T-helper 2 cell treated with Interferon-gamma antibody and Interleukin-4, amounts not matched to agents 5 μg/mL and 100 μg/mL, for 36 hours (primary cell): ENCODE data around the gene TBX15.

Experiments used
- DNase-seq: peaks from one replicate; pipeline ENCODE4 v3.0.0; 2021; ENCODE audit warnings: low spot score
- H3K27ac Mint-ChIP-seq: one replicate; pipeline ENCODE4 v1.8.0; 2021; ENCODE audit warnings: mild to moderate bottlenecking, mixed read lengths
- H3K27me3 Mint-ChIP-seq: one replicate; pipeline ENCODE4 v1.8.0; 2021; ENCODE audit warnings: low read depth, mixed read lengths
- H3K36me3 Mint-ChIP-seq: one replicate; pipeline ENCODE4 v1.8.0; 2021; ENCODE audit warnings: low read depth, mixed read lengths
- H3K4me1 Mint-ChIP-seq: one replicate; pipeline ENCODE4 v1.8.0; 2021; ENCODE audit warnings: low read depth, mixed read lengths
- H3K4me3 Mint-ChIP-seq: one replicate; pipeline ENCODE4 v1.8.0; 2022; ENCODE audit warnings: mild to moderate bottlenecking, moderate library complexity, mixed read lengths
- H3K9me3 Mint-ChIP-seq: one replicate; pipeline ENCODE4 v1.8.0; 2021; ENCODE audit warnings: mixed read lengths

TBX15 gene

DNA sequence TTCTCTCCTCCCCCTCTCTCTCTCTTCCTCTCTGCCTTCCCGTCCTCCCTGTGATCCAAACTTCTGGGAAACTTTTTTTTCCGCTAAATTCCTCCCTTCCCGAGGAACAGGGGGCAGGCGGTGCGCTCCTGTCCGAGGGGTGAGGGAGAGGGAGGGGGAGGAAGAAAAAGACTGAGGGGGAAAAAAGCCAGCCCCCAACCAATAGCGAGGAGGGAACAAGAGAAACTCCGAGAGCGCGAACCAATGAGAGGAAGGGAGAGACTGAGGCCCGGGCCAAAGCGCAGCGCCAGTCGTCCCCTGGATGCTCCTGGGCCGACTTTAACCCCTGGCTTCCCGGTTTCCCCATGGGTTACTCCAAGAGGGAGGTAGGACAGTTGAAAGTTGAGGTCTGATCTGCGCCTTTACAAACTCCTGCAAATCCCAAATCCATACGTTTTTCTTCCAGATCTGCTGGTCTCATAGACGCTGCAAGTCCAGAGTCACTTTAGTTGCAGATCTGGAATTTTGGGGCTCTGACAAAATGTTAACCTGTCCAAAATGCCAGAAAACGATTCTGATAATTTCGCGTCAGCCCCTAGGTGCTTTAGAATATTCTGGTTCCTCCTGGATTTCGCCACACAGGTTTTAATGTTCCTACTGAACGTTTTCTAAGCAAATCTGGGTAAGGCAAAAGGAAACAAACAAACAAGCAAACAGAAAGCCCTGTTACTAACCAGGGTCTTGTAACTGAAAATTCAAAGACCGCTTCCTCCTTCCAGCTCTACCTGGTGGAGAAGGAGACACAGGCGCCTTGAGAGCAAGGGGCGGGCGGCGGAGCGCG, at the start of gene TBX15:
TBX15 (minus strand) TSS at position 158 of the 820 bp plus-strand sequence. CDS start 548 bp downstream, outside the sequence.
- Mint-ChIP-seq H3K4me3 (no peak within 1 kb of the TSS), H3K36me3 (peaks cover 8% of the 10 kb centered on the region), H3K27ac (peak within 1 kb of the TSS; percentile 45), H3K4me1 (peaks cover 6% of the 10 kb centered on the region), H3K27me3 (peaks cover 90% of the 10 kb centered on the region), H3K9me3 (peaks cover 21% of the 10 kb centered on the region)
- DNase-seq, result no peak

DNA sequence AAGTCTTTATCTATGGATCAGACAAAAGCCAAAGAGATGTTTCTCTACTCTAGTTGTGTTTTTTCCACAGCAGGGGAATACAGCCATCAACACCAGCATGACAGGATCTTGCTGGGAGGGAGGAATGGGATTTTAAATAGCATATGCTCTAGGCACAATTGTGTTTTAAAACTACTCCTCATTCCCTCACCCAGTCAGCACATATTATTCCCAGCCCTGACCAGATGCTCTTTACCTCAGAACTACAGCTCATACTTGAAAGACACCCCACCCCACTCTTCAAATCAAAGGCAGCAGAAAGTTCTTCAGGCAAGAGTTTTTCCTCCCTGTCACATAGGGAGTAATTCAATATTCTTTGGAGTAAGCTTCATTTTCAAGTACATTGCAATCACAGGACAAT, 46.2 kb upstream of the TBX15 start:
- DNase-seq, result no peak
- no peak overlapping the region for H3K27ac Mint-ChIP-seq
- H3K9me3 Mint-ChIP-seq, result no peaks in the 10 kb centered on the region
- no peaks in the 10 kb centered on the region for H3K36me3 Mint-ChIP-seq
- H3K27me3 Mint-ChIP-seq, result no peaks in the 10 kb centered on the region
- no peaks in the 10 kb centered on the region for H3K4me1 Mint-ChIP-seq
- H3K4me3 Mint-ChIP-seq, result no peak overlapping the region

DNA sequence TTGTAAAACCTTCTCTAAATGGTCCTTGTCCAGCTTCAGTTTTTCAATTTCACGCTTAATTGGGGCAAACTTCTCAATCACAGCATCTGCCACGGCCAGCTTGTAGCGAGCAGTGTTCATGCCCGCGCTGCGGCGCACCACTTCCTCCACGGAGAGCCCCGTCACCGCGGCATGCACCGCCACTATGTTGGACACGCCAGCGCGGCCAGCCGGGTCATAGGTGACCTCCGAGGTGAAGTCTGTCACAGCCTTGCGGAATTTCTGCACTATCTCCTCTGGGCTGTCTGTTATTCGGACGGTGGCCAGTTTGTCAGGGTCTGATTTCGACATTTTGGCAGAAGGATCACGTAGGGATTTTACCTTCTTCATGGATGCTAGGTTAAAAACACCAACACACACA, 44.8 kb upstream of the TBX15 start:
- Mint-ChIP-seq H3K36me3 (no peaks in the 10 kb centered on the region), H3K27me3 (no peaks in the 10 kb centered on the region), H3K4me3 (no peak overlapping the region), H3K9me3 (no peaks in the 10 kb centered on the region), H3K27ac (no peak overlapping the region), H3K4me1 (no peaks in the 10 kb centered on the region)
- DNase-seq, result no peak

DNA sequence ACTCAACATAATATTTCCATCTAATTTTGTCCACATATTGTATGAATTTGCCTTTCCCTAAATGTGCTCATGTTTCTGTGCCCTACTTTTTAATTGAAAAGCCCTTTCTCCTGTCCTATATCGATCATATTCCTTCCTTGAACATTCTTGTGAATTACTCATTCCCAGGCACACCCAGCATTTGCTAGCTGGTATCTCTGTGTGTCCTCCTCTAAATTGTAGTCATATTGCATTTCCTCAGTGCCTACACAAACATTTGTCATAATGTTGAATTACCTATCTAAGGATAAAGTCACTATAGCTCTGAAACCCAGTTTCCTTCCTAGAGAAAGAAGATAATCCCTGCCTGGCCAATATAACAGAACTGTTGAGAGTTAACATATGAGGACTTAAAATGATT, 39.6 kb upstream of the TBX15 start:
- H3K27ac Mint-ChIP-seq, result no peak overlapping the region
- no peaks in the 10 kb centered on the region for H3K27me3 Mint-ChIP-seq
- H3K4me1 Mint-ChIP-seq, result no peaks in the 10 kb centered on the region
- no peak overlapping the region for H3K4me3 Mint-ChIP-seq
- no peaks in the 10 kb centered on the region for H3K36me3 Mint-ChIP-seq
- H3K9me3 Mint-ChIP-seq, result no peaks in the 10 kb centered on the region
- no peak for DNase-seq

DNA sequence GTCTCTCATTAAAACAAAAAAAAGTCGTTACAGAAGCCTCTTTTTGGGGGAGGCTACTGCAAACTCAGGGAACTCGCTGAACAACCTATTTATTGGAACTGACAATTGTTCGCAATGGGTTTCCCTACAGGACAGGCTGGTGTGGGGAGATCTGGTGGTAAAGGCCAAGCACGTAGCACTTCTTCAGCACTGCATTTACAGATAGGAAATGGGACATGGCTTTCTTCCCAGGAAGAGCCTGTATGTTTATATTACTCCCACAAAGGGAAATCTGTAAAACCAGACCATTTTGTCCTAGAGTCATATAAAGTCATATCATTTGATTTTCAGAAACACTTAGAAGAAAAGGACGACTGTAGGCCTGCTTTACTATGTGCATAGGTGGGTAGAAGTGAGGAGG, 38.8 kb upstream of the TBX15 start:
- Mint-ChIP-seq H3K36me3 (no peaks in the 10 kb centered on the region), H3K4me3 (no peak overlapping the region), H3K4me1 (no peaks in the 10 kb centered on the region), H3K9me3 (no peaks in the 10 kb centered on the region), H3K27me3 (no peaks in the 10 kb centered on the region), H3K27ac (no peak overlapping the region)
- no peak for DNase-seq

DNA sequence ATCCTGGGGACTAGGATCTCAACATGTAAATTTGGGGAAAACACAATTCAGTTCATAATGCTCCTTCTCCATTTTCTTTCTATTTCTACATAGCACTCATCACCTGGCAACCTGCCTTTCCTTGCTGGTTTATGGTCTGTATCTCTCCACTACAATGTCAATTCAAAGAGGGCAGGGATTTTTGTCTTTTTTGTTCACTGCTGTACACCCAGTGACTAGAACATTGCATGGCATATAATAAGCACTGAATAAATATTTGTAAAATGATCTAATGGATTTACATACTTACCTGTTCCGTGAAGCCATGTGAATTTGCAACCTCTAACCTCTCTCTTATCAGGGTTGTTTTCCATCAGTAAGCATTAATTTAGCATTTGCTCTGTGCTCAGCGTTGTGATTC, 27.4 kb upstream of the TBX15 start:
- Mint-ChIP-seq H3K4me1 (no peaks in the 10 kb centered on the region), H3K9me3 (peaks cover 7% of the 10 kb centered on the region), H3K27ac (no peak overlapping the region), H3K4me3 (no peak overlapping the region), H3K36me3 (no peaks in the 10 kb centered on the region), H3K27me3 (peaks cover 9% of the 10 kb centered on the region)
- no peak for DNase-seq

DNA sequence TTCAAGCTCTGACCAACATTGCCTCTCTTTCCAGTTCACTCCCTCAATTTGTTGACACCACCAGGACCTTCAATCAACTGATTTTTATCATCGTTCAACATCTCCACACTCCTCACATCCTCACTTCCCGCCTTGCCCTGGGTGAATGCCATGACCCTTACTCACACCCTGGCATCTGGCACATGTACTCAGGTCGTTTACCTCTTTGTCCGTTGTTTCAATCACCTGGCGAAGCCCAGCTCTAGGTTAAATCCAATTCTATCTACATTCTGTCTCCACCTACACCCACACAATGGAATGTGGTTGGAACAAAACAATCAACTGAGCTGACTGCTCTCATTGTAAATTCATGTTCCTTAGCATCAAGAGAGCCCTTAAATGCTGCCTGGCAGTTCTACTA, 24.2 kb upstream of the TBX15 start:
- Mint-ChIP-seq H3K27ac (no peak overlapping the region), H3K9me3 (no peaks in the 10 kb centered on the region), H3K4me3 (no peak overlapping the region), H3K27me3 (peaks cover 36% of the 10 kb centered on the region), H3K36me3 (peaks cover 2% of the 10 kb centered on the region), H3K4me1 (peaks cover 3% of the 10 kb centered on the region)
- DNase-seq, result no peak

DNA sequence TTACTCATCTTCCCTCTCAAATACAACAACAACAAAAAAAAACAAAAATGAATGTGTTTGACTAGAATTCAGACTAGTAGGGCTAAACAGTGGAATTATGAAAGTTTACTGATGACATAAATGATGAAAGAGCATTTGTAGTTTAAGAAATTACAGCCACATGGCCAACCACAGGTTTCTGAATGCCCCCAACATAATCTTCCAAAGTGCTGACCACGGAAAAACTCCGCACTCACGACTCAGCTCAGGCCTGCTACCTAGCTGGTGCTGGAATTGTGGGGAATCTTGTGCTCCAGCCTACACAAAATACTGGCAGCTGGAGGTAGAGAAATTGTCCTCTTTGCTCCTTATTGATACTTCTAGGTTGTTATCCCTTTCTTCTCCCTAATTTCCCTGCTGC, 23.6 kb upstream of the TBX15 start:
- peaks cover 3% of the 10 kb centered on the region for H3K4me1 Mint-ChIP-seq
- no peaks in the 10 kb centered on the region for H3K9me3 Mint-ChIP-seq
- no peak for DNase-seq
- H3K27ac Mint-ChIP-seq, result no peak overlapping the region
- no peak overlapping the region for H3K4me3 Mint-ChIP-seq
- H3K36me3 Mint-ChIP-seq, result peaks cover 2% of the 10 kb centered on the region
- H3K27me3 Mint-ChIP-seq, result peaks cover 42% of the 10 kb centered on the region

DNA sequence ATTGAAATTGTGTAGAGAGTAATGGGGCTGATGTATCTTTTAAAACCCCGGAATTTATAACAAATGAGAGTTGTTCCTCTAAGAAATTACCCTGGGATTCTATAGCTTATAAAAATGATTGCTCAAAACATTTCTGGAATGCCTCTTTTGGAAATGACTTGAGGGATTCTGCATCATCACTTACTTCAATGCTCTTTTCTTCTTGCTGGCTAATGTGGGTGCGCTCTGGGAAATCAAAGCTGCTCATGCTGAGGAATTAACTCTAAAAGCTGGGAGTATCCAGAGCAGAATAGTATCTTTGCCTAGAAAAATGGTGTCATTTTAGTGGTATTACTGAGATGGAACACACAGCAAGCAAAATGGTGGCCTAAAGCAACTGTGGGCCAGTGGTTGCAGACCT, 23.0 kb upstream of the TBX15 start:
- no peak overlapping the region for H3K27ac Mint-ChIP-seq
- no peak overlapping the region for H3K4me3 Mint-ChIP-seq
- H3K27me3 Mint-ChIP-seq, result peaks cover 48% of the 10 kb centered on the region
- H3K9me3 Mint-ChIP-seq, result no peaks in the 10 kb centered on the region
- H3K4me1 Mint-ChIP-seq, result peaks cover 3% of the 10 kb centered on the region
- DNase-seq, result no peak
- peaks cover 2% of the 10 kb centered on the region for H3K36me3 Mint-ChIP-seq

DNA sequence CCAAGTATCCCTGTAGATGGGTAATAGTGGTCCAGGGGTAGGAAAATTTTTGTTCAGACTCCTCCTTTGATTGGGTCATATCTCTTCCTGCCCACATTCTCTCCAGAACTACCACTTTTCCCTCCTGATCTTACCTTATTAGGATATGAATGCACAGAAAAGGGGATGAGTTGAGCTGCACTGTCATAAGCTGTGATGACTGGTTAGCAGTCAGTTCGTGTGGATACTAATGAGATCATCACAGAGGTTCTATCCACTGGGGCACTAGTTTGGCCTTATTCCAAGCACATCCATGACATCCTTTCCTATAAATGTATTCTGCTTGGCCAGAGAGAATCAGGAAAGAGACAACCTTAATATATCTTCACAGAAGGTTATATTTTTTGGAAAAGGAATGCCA, 22.1 kb upstream of the TBX15 start:
- H3K9me3 Mint-ChIP-seq, result no peaks in the 10 kb centered on the region
- no peak for DNase-seq
- H3K4me1 Mint-ChIP-seq, result peaks cover 3% of the 10 kb centered on the region
- H3K27ac Mint-ChIP-seq, result no peak overlapping the region
- no peak overlapping the region for H3K4me3 Mint-ChIP-seq
- H3K27me3 Mint-ChIP-seq, result peaks cover 55% of the 10 kb centered on the region
- peaks cover 2% of the 10 kb centered on the region for H3K36me3 Mint-ChIP-seq

DNA sequence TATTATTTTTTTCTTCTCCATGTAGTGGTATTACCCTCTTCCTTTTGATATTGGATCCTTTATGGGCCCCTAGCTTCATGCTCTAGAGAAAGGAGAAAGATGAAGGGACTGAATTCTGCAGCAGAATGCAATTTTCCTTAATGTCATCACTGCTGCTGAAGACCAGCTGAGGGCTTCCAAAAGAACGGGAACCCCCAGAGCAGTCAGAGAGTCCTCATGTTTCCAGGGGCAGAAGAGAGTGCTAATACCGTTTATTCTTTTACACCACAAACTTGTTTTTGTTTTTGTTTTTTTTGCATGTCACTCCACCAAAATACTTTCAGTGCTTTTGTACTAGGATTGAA, 21.1 kb upstream of the TBX15 start:
- H3K9me3 Mint-ChIP-seq, result no peaks in the 10 kb centered on the region
- H3K27ac Mint-ChIP-seq, result no peak overlapping the region
- H3K36me3 Mint-ChIP-seq, result peaks cover 2% of the 10 kb centered on the region

DNA sequence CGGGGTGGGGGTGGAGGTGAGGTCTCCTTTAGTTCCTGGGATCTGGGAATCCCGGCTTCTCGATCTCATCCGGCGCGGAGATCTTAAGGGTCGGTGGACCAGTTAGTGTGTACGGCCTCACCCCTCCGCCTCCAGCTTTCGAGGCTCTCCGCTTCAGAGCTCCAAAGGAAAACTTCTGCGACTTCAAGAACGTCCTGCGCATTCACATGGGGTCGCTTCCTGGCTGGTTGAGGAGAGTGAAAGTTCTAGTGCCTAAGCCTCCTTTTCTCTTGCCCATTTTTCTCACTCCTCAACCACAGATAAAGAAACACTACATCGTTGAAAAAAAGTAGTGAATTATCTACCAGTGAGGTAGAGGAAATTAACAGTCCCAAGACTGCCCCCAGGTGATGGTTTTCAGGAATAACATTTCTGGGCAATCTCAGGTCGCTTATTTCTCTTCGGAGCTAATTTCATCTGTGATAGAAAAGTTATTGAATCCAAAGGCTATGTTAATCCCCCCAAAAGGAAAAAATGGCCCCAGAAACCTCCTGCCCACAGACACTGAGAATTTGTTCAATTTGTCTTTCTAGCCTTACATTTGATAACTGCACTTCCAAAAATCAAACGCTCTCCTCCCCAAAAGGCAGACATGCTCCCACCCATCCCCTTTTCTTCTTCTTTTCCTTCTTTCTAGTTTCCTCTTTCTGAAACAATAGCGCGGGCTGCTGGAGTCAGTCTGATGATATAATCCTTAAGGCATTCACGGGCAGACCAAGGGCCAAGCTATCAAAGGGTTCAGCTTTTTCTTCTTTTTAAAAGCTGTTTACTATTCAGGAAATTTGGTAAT, 20.6 kb upstream of the TBX15 start:
- H3K27me3 Mint-ChIP-seq, result peaks cover 70% of the 10 kb centered on the region
- H3K9me3 Mint-ChIP-seq, result no peaks in the 10 kb centered on the region
- DNase-seq, result no peak
- peak overlapping the region; percentile 22 for H3K4me3 Mint-ChIP-seq
- H3K36me3 Mint-ChIP-seq, result peaks cover 2% of the 10 kb centered on the region
- peak overlapping the region; percentile 73 for H3K27ac Mint-ChIP-seq
- H3K4me1 Mint-ChIP-seq, result peaks cover 3% of the 10 kb centered on the region

More for the DNA sequence above, 21.1 kb upstream of the TBX15 start:
- H3K27me3 Mint-ChIP-seq, result peaks cover 64% of the 10 kb centered on the region
- peaks cover 3% of the 10 kb centered on the region for H3K4me1 Mint-ChIP-seq
- no peak for DNase-seq
- no peak overlapping the region for H3K4me3 Mint-ChIP-seq

DNA sequence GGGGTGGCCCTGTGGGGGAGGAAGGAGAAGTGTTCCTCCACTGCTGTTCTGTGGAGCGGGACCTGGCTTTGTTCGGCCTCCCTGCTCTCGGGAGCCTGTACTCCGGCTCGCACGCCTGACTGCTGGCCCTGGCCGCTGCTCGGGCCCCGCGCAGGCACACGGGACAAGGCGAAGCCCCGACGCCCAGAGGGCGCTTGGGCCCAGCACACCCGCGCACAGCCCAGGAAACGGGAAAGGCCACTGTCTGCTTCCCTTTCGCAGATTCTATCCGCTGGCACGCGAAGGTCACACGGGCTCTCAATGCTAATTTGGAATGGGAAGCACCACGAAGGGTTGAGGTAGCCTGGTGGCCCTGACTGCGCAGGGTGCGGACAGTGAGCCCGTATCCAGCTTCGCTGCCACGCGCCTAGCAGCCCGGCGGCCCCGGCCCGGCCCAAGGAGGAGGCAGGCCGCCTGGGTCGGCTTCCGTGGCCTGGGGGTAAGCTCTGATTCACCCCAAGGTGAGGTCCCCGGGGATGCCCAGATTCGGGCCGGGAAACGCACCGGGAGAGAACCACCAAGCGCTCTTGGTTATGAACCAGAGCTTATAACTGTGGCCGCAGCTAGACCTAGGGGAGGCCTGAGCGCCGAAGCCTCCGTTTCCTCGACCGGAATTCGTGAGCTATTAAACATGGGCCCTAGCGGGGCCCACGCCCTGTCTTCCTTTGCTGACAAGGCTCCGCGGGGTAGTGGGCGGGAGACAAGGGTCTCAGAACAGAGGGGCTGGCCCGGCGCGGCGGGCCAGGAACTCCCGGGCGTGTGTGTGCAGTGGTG, 19.7 kb upstream of the TBX15 start:
- Mint-ChIP-seq H3K9me3 (no peaks in the 10 kb centered on the region), H3K4me1 (peaks cover 3% of the 10 kb centered on the region), H3K36me3 (peaks cover 2% of the 10 kb centered on the region), H3K27me3 (peaks cover 78% of the 10 kb centered on the region), H3K4me3 (no peak overlapping the region), H3K27ac (no peak overlapping the region)
- DNase-seq, result no peak

DNA sequence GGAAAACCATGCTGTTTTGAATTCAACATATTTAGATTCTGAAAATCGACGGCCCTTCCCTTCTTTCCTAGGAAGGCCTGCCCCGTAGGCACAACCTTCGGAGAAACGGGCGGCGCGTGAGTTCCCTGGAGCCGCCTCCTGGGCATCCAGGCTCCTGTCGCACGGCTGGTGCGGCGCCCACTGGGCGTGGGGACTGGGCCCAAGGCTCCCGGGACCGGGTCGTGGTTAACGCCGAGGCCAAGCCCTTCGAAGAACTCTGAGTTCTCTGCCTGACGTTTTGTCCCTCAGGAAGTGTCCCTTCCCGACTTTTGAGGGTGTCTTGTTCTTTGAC, 19.2 kb upstream of the TBX15 start:
- Mint-ChIP-seq H3K4me1 (peaks cover 5% of the 10 kb centered on the region), H3K4me3 (no peak overlapping the region), H3K27ac (no peak overlapping the region), H3K9me3 (no peaks in the 10 kb centered on the region), H3K27me3 (peaks cover 84% of the 10 kb centered on the region), H3K36me3 (peaks cover 2% of the 10 kb centered on the region)
- no peak for DNase-seq
